GM19035 (cell line): ENCODE measurements around the gene GRID2.

Source experiments
- ATAC-seq: cut with Tn5 transposase; IDR thresholded peaks from one replicate; pipeline ENCODE4 v1.9.1; 2021; ENCODE audit not compliant: unreplicated experiment

GRID2 gene

DNA sequence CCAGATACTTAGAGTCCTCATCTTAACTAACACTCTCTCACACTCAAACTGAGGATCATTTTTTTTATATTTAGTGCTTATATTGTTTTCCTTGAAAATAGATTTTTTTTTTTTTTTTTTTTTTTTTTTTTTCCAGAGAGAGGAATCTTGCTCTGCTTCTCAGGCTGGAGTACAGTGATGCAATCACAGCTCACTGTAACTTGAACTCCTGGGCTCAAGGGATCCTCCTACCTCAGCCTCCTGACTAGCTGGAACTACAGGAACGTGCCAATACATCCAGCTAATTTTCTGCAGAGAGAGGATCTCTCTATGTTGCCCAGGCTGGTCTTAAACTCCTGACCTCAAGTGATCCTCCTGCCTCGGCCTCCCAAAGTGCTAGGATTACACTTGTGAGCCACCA lies 874.5 kb downstream of the GRID2 start:
- no peak for ATAC-seq

DNA sequence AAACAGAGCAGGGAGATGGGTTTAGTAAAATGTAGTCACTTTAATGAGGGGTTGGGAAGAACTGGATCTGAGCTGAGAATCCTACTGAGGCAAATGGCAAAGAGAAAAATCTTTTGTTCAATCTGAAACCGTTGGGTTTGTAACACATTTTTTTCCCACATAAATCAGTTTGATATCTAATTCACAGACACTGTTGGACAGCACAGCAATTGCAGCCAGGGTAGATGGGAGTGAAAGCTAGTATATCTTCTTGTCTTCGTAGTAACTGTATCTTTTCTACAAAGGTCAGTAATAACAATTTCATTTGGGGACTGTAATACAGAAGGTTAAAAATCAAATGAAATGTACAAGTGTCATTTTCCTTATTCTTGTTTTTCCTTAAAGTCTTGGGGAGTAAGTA lies 875.3 kb downstream of the GRID2 start:
- ATAC-seq = no peak

DNA sequence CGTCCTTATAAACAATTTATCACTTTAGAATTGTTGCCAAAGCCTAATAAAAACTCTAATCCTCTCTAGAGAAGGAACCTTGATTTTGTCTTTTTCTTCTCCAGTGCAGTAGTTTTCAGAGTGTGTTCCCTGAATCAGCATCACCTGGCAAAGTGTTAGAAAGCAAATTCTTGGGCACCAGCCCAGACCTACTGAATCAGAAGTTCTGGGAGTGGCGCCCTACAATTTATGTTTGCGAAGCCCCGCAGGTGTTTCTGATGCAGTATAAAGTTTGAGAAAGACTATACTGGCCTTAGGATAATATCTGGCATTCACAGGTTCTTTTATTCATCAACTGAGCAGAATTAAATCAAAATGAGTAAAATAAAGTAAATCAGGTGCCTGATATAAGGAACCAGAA lies 879.0 kb downstream of the GRID2 start:
- ATAC-seq = no peak

DNA sequence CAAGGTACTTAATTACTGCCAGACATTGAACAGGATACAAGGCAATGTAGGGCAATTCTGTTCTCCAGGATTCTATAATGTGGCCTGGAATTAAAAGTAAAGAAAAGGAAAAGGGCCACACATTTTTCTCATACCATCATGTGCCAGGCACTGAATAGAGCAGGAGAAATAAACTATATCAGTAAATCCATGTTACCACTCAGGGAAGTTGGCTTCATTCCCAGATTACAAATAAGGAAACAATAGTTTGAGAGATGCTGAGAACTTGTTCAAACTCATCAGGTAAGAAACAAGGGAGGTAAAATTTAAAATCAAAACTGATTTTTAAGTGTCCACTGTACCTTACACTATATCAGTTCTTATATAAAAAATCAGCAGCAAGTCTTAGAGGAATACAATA lies 879.8 kb downstream of the GRID2 start:
- no peak for ATAC-seq

DNA sequence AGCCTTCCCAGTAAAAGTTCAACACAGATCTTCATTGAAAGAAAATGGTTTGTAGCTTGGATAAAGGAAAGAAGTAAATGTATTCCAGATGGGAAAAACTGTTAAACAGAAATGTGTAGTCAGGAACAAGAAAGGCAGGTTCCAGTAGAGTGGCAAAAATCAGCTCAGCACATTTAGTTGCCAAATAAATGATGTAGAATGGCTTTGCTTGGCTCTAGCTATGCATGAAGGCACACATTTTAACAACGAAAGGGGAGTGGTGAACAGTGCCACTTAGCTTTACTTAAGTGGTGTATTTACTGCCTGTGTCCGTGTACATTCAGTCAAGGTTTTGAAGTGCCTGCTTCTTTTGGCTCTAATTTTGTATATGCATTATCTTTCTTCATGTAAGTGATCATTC lies 880.3 kb downstream of the GRID2 start:
- no peak for ATAC-seq

DNA sequence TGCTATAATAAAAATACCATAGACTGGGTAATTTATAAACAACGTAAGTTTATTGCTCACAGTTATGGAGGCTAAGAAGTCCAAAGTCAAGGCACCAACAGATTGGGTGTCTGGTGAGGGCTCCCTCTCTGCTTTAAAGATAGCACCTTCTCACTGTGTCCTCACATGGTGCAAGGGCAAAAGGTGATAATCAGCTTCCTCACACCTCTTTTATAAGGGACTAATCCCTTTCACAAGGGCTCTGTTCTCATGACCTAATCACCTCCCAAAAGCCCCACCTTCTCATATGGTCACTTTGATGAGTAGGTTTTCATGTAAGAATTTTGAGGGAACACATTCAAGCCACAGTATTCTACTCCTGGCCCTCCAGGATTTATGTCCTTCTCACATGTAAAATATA lies 883.1 kb downstream of the GRID2 start:
- no peak for ATAC-seq

DNA sequence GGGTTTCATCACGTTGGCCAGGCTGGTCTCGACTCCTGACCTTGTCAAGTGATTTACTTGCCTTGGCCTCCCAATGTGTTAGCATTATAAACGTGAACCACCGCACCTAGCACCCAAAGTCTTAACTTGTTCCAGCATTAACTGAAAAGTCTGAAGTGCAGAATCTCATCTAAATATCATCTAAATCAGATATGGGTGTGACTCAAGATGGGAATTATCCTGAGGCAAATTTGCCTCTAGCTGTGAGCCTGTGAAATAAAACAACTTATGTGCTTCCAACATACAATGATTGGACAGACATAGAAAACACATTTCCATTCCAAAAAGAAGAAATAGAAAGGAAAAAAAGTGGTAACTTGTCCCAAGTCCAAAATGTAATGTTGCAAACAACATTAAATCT lies 883.7 kb downstream of the GRID2 start:
- ATAC-seq = no peak

DNA sequence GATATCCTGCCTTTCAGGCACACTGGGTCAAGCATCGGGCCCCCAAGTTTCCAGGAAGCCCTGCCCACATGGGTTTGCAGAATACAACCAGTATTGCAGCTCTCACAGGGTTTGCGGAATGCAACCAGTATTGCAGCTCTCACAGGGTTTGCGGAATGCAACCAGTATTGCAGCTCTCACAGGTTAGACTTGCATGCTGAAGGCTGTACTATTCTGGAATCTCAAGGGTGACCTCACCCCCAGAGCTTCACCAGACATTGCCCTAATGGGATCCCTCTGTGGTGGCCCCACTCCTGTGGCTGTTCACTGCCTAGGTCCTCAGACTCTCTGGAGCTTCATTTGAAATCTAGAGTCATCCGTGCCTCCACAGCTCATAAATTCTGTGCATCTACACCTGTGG lies 884.1 kb downstream of the GRID2 start:
- no peak for ATAC-seq

DNA sequence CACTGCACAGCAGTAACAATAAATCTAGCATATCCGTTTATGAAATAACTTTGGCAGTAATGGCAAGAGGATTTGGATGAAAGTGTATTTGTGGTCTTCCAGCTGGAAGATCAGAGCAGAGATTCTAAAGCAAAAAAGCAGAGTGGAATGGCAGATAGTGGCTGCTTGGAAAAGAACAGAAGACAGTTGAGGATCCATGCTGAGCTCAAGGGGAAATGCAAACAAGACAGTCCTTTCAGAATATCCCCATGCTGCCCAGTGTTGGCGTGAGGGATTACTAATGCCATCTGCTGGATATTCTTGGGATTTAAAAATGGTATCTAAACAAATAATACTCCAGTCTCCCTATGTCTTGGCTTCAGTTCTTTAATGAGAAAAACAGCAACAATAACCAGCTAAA lies 895.7 kb downstream of the GRID2 start:
- ATAC-seq = peak; percentile 48

DNA sequence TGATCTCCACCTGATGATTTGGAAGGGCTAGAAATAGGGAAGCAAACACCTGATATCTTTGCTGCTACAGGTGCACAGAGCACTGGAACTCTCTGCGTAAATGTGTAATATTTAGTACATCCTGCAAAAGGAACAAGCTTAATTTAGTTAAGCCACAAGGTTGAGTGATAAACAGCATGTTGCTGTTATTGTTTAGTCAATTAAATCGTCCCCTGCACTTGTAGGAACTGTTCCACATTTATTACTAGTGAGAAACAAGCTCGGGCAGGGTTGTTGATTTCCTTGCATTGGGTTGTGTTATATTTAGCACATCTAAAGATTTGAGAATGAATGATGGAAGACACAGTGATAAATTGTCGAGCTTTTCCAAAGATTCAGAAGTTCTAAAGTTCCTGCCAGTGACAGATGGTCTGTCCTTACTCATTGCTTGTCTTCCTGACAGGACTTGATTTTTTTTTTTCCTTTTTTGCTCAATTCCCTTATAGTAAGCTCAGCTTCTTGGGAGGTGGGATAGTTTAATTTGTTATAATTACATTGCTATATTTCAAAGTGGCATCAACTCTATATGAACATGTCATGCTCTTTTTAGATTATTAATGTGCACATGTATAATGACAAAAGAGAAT lies 897.8 kb downstream of the GRID2 start:
- no peak for ATAC-seq

DNA sequence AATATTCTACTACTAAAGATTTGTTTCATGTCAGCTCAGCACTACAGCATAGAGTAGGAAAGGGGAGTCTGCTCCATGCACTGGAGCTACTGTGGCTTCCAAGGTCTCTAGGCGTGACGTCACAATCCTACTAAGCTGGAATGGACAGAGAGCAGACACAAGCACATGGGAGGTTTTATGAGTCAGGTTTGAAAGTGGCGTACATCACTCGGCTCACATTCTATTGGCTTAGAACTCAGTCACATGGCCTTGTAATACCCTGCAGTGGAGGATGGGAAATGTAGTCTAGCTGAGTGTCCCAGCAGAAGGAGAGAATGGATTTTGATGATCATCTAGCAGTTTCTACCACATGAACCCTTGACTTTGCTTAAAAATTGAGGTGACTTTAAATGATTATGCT lies 899.9 kb downstream of the GRID2 start:
- no peak for ATAC-seq

DNA sequence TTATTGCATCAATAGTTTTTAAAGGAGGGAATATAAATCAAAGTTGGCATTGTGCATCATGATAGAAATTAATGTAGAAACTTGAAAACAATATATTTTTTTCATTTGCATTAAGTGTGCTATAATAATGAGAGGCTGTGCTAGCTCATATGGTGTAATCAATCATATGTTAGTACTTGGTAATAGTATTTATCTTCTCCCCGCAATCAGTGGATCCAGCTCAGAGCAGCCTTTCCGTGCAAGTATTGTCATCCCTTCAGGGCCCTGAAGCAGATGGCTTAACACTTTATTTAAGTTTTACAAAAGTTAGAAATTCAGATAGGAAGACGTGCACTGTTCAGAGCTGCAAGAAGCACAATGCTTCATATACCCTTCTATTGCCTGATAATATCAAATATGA lies 908.5 kb downstream of the GRID2 start:
- ATAC-seq = no peak

DNA sequence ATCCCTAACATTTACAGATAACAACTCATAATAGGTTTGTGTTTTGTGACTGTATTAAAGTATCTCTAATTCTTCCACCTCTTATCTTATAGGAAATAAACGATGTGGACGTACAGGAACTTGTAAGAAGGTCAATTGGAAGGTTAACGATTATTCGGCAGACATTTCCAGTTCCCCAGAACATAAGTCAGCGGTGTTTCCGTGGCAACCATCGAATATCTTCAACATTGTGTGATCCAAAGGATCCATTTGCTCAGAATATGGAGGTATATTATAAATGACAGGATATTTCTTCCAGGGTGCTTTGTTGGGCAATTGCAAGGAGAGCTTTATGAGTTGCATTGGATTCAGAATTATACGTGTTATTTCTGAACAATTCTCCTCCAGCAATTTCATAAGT lies 912.9 kb downstream of the GRID2 start:
- no peak for ATAC-seq

DNA sequence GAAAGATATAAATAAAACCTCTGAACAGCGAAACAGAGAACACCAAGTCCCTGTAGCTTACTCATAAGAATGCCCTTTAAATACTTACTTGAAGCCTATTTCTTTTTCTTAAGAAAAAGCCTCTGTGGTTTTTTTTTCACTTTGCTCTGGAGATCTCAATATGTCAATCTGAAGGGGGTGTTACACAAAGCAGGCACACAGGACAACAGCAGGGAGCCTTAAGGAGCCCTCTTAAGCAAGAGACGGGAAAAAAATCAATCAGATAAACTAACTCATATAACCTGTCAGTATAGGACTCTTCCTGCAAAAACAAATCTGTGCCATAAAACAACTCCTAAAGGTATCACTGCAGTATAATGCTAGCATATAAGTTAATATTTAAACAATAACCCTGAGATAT lies 913.7 kb downstream of the GRID2 start:
- no peak for ATAC-seq

DNA sequence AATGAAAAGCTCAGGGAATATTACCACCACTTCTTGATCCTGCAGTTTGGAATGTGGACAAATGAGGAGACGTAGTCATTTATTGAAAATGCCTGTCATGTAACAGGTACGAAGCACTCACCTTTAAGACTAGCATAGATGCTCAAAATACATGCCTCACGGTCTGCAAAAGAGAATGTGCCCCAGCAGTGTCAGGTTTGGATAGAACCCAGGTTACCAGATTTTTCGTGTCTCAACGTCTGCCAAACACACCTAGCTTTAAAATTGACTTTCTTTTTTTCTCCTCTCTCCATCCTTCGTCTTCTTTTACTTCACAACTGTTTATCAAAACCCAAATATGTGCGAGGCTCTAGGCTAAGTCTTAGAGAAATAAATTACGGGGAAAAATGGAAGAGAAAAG lies 918.0 kb downstream of the GRID2 start:
- ATAC-seq = no peak

DNA sequence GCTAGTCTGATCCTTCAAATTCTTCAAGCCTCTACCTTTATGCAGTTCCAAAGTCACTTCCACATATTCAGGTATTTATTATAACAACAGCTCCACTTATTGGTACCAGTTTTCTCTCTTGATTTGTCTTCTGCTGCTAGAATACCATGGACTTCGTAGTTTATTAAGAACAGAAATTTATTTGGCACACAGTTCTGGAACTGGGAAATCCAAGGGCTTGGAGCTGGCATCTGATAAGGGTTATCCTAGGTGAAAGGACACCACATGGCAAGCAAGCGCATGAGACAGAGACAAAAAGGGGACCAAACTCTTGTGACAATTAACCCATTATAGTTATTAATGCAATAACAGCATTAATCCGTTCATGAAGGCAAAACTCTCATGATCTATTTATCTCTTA lies 924.3 kb downstream of the GRID2 start:
- no peak for ATAC-seq

DNA sequence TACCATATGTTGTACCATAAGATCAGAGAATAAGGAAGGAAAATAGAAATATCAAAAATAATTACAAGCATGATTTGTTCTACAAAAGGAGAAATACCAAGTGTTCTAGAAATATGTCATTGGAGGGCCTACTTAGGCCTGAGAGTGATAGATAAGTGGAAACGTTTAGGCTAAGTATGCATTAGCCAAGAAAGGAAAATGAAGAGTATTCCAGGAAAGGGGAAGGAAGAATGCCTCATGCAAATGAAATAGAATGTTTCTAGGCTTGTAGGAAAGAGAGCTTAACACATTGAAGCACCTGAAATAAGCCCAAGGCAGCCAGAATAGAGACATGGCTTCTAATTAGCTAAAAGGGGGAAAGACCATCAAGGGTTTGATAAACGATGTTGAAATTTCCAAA lies 929.1 kb downstream of the GRID2 start:
- ATAC-seq = no peak

DNA sequence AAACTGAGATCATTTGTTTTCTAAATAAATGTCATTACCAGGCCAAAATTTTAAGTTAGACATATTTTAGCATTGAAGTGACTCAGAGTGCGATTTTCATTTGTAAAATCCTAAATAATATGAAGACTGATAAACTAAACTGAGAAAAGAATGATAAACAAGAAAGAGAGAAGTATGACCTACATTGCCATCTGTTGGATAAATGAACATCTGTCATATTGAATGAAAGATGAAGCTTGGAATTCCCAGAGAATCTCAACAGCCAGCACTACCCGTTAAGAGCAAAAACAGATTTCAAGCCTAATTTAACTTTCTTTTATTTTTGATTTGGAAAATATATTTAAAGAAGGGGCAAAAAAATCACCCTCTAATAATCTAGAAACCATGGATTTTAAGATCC lies 933.8 kb downstream of the GRID2 start:
- no peak for ATAC-seq

DNA sequence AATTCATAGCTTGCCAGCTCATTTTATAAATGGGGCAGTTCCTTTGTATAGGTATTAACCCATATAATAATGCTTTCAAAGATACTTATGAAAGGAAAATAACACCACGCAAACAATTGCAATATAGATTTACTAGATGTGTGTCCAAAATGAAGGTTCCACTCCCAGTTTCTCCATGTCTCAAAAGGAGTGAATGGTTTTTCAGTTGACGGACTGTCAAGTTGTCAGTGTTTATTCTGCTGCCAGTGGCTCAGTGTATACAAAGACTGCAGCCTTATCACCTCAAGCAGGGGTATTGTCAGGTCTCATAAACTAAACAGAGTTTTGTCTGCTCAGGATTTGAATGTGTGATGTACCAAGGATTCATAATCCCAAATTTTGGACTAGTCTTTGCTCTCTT lies 939.5 kb downstream of the GRID2 start:
- no peak for ATAC-seq

DNA sequence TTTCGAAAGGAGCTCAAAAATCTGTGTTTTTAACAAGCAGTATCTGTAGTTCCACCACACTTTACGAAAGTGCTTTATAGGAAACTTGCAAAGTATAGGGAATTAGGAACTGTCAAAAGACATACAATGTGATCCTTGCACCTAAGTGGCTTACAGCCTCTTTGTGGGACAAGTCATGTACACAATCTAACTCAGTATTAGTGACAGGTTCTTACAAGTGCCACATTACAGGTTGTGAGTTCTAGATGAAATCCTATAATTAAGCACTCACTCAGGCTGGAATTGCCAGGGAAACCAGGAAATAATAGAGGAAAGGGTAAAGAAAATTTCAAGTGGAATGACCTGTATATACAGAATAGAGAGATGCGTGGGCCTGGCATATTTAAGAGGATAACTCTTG lies 957.4 kb downstream of the GRID2 start:
- no peak for ATAC-seq

DNA sequence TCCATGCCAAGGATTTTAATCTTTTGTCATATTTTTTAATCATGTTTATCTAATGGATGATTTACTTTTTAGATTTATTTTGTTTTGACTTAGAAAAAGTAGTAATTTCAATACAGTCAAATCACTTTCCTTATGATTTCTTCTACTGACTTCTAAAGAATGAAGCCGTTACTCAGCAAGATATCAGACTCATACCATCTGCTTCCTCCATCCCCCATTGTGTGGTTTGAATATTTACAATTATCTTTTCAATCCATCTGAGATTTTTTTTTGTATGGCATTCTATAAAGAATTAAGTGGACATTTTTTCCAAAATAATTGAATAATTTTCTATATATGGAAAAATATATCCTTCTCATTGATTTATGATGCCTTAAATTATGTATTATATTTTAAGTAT lies 959.4 kb downstream of the GRID2 start:
- no peak for ATAC-seq

DNA sequence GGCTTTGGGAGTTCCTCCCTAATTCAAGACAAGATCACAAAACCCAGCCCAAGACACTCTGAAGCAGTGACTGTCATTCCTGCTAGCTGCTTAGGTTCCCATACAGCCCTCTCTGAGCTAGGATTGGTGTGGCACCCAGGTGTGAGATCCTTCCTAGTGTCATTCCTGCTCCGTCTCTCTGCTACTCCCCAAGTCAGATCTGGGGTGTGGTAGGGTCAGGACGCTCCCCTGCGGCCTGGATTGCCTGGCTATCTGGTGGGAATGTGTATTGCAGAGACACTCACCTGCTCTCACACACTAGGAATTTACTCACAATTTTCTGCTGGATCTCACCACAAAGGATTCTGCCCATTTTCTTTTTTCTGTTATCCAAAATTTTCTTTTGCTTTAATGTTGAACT lies 964.0 kb downstream of the GRID2 start:
- no peak for ATAC-seq

DNA sequence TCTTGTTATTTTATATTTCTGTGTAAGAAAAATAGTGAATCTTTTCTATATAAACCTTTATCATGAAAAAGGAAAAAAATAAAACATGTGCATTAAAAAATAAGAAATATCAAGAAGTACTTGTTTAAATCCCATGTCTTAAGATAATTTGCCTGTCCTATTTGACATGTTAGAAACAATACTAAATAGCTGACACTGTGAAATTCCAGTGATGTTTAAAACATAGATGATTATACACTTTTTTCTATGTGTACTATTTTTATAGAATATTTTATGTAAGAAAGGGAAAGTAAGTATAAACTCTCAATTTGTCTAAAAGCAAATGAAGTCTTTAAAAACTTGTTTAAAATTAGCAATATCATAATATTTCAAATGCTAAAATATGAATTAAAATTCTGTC lies 981.6 kb downstream of the GRID2 start:
- no peak for ATAC-seq

DNA sequence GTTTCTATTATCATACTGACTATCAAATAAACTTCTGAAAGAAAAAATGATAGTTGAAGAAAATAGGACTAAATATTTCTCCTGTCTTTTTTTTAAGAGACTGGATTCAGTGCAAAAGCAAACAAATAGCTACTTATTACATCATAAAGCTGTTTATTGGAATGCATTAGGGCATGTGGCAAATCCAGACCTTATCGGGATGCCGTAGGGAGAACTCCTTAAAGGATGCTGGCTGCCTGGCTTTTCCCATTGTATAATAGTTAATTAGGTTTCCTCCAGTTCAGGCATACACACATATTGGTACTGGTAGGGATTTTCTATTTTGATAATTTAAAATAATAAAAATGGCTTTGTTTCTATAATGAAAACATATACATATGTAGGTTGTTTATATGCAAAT lies 985.5 kb downstream of the GRID2 start:
- no peak for ATAC-seq
